ENCODE data around the gene XRCC4. TPM values are rescaled to one million over a fixed set of nuclear protein-coding genes. Genes with fewer than 3 reads are reported as not detected.

XRCC4 gene
- total and polyA plus RNA-seq, 2 of the 8 experiments (the other 6 are each of a cell fraction or from before 2014, with no cell fraction given), result 3.0 to 8.3 TPM

DNA sequence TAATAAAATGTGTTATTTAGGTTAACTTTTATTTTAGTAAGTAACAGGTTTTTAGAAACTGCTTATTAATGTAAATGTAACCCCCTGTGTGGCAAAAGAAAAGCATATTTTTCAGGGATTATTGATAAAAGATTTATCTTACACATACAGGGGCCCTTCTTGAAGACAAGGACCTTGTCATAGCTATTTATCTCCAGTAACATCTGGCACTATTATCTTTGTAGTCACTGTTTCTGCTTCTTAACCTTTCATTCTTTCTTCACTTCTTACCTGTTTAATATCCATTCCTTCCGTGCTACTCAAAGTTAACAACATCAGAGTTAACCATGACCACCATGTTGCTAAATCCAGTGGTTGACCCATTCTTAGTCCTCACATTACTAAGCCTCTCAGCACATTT, 276.4 kb downstream of the XRCC4 start (continued):
- no peak for TF ChIP-seq ATF3 (IDR thresholded peaks at IDR 0.05; ENCODE audit: insufficient read depth, low read depth, low read length)
- TF ChIP-seq, protein P1, sequence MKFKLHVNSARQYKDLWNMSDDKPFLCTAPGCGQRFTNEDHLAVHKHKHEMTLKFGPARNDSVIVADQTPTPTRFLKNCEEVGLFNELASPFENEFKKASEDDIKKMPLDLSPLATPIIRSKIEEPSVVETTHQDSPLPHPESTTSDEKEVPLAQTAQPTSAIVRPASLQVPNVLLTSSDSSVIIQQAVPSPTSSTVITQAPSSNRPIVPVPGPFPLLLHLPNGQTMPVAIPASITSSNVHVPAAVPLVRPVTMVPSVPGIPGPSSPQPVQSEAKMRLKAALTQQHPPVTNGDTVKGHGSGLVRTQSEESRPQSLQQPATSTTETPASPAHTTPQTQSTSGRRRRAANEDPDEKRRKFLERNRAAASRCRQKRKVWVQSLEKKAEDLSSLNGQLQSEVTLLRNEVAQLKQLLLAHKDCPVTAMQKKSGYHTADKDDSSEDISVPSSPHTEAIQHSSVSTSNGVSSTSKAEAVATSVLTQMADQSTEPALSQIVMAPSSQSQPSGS (IDR thresholded peaks at IDR 0.05; ENCODE audit: low read length), result no peak
